HG03280 (cell line): ENCODE measurements around the gene POLD1.

Experiments used
- ATAC-seq: cut with Tn5 transposase; IDR thresholded peaks from one replicate; pipeline ENCODE4 v1.9.1; 2021; ENCODE audit warnings: mild to moderate bottlenecking, moderate library complexity; ENCODE audit not compliant: unreplicated experiment

Gene POLD1

GRCh38 chr19:50461066-50461875, 77.1 kb downstream of the POLD1 start:
- ATAC-seq: peak; percentile 60

GRCh38 chr19:50462970-50463369, 78.8 kb downstream of the POLD1 start:
- no peak for ATAC-seq

- ATAC-seq: no peak
Observed at GRCh38 chr19:50464348-50464747, 80.2 kb downstream of the POLD1 start.

GRCh38 chr19:50465000-50465399, 80.9 kb downstream of the POLD1 start:
- no peak for ATAC-seq

- ATAC-seq: no peak
Observed at GRCh38 chr19:50465986-50466705, 82.0 kb downstream of the POLD1 start.

GRCh38 chr19:50466706-50467039, 82.5 kb downstream of the POLD1 start:
- ATAC-seq: no peak

GRCh38 chr19:50467566-50467965, 83.4 kb downstream of the POLD1 start:
- no peak for ATAC-seq
